GM12878 (cell line): ENCODE data around the gene ASF1B. TPM values are rescaled to one million over a fixed set of nuclear protein-coding genes. Genes with fewer than 3 reads are reported as not detected.

Experiments used
- ATAC-seq: fragments of 200-7000 bp; cut with Tn5 transposase; 3 replicates; pipeline ENCODE4 v1.9.1; 2020; ENCODE audit warnings: mild to moderate bottlenecking, moderate library complexity
- BruUV-seq: library from RNA; stranded (reverse); fragments of 400-500 nt; replicated peaks from 2 replicates; lab custom pipeline; 2021; lab: Mats Ljungman, UMichigan
- CTCF ChIA-PET: fragments of 300-600 bp; sonication (Branson Sonifier 250); formaldehyde crosslinking; extraction: SDS; loops from one replicate; lab custom pipeline; 2021; ENCODE audit warnings: inconsistent platforms; lab: Yijun Ruan, JAX
- POLR2A ChIA-PET: fragments of 350-600 bp; formaldehyde crosslinking; extraction: SDS; loops from one replicate; lab custom pipeline; 2021; ENCODE audit warnings: inconsistent platforms; lab: Charles Lee
- RAD21 ChIA-PET: fragments of 300-600 bp; sonication (Branson Sonifier 250); formaldehyde crosslinking; loops from one replicate; lab custom pipeline; 2023; ENCODE audit warnings: antibody characterized with exemption; ENCODE audit not compliant: unreplicated experiment; lab: Charles Lee
- SMC1A ChIA-PET: fragments of 300-600 bp; sonication (Branson Sonifier 250); formaldehyde crosslinking; loops from one replicate; lab custom pipeline; 2023; ENCODE audit not compliant: unreplicated experiment, uncharacterized antibody; lab: Charles Lee
- DNase-seq: peaks from one replicate; pipeline ENCODE4 v3.0.0-alpha.2; 2011; ENCODE audit warnings: low read depth, low spot score
- FAIRE-seq: peaks from 3 replicates; lab custom pipeline; 2011; peaks lifted over from hg19 to GRCh38; lab: Jason Lieb, UNC
- H2AFZ ChIP-seq: 2 replicates; pipeline ENCODE4 v1.6.0; 2011; ENCODE audit warnings: low read depth, low read length, control low read depth; ENCODE audit not compliant: control insufficient read depth
- H3K27ac ChIP-seq: 2 replicates; pipeline ENCODE4 v1.5.1; 2011; ENCODE audit warnings: control low read depth; ENCODE audit not compliant: control insufficient read depth, insufficient read depth
- H3K27me3 ChIP-seq, 2 experiments: replicated peaks in 1 of 2; 2 replicates each; pipeline versions ENCODE4 v1.6.0 to v1.6.1; 2011; ENCODE audit warnings: low read length in 1 of 2; ENCODE audit not compliant: control insufficient read depth in 2 of 2, insufficient read depth in 2 of 2
- H3K36me3 ChIP-seq, 2 experiments: 2 replicates each; pipeline ENCODE4 v1.5.1; 2011; ENCODE audit warnings: low read length in 1 of 2; ENCODE audit not compliant: control insufficient read depth in 2 of 2, insufficient read depth in 2 of 2
- H3K4me1 ChIP-seq: 2 replicates; pipeline ENCODE4 v1.6.1; 2011; ENCODE audit warnings: mild to moderate bottlenecking, low read length, moderate library complexity, mixed read lengths; ENCODE audit not compliant: control insufficient read depth, insufficient read depth
- H3K4me2 ChIP-seq: 2 replicates; pipeline ENCODE4 v1.6.0; 2011; ENCODE audit warnings: control low read depth; ENCODE audit not compliant: control insufficient read depth, insufficient read depth
- H3K4me3 ChIP-seq: fragments of 200-600 bp; sonication (generic); 2 replicates; pipeline ENCODE4 v1.5.1; 2016
- H3K79me2 ChIP-seq: 2 replicates; pipeline ENCODE4 v1.6.0; 2011; ENCODE audit warnings: low read length; ENCODE audit not compliant: control insufficient read depth, insufficient read depth
- H3K9ac ChIP-seq: 2 replicates; pipeline ENCODE4 v1.8.0; 2011; ENCODE audit warnings: low read length, control low read depth, mixed read lengths; ENCODE audit not compliant: control insufficient read depth, insufficient read depth
- H3K9me3 ChIP-seq: replicated peaks from 3 replicates; pipeline ENCODE4 v1.5.1; 2011; ENCODE audit warnings: mild to moderate bottlenecking, low read length; ENCODE audit not compliant: control insufficient read depth, insufficient read depth
- H4K20me1 ChIP-seq: 2 replicates; pipeline ENCODE4 v1.6.0; 2011; ENCODE audit not compliant: control insufficient read depth, insufficient read depth
- CREB1 ChIP-seq: IDR thresholded peaks from 2 replicates; pipeline ENCODE4 v1.6.1; 2012; ENCODE audit warnings: low read depth, mild to moderate bottlenecking, inconsistent platforms
- HCFC1 ChIP-seq: fragments of 150-350 bp; IDR thresholded peaks from 2 replicates; pipeline ENCODE4 v1.6.1; 2014; ENCODE audit warnings: low read length
- HDAC2 ChIP-seq: fragments of 200-600 bp; sonication (generic); IDR thresholded peaks from 2 replicates; pipeline ENCODE4 v1.6.1; 2017
- MXI1 ChIP-seq: fragments of 150-350 bp; IDR thresholded peaks from 2 replicates; pipeline ENCODE4 v1.6.1; 2011; ENCODE audit warnings: low read depth, mild to moderate bottlenecking, inconsistent platforms, low read length, improper control_type of control experiment
- SRF ChIP-seq, 2 experiments: IDR thresholded peaks; 2 replicates each; pipeline ENCODE4 v1.6.1; 2011; ENCODE audit warnings: low read depth in 2 of 2, low read length in 2 of 2, mild to moderate bottlenecking in 1 of 2, moderate library complexity in 1 of 2
- STAT1 ChIP-seq: fragments of 450-650 bp; conservative IDR thresholded peaks from 2 replicates; pipeline ENCODE4 v1.6.1; 2014; ENCODE audit warnings: antibody characterized with exemption, mild to moderate bottlenecking
- TARDBP ChIP-seq: IDR thresholded peaks from 2 replicates; pipeline ENCODE4 v1.6.1; 2016; ENCODE audit warnings: borderline replicate concordance
- WGBS: methylation state at CpG from one replicate; pipeline ENCODE4 v1.1.6; 2016; ENCODE audit warnings: low lambda C conversion rate; ENCODE audit not compliant: insufficient replicate concordance, insufficient coverage; ENCODE audit errors: missing lambda C conversion rate; 5-methylcytosine and 5-hydroxymethylcytosine counted together
- in situ Hi-C: fragments of 300-500 bp; cut with MboI; formaldehyde crosslinking; loops from 9 replicates; pipeline ENCODE4 v1.14.3; 2018; ENCODE audit warnings: mixed read lengths
- intact Hi-C: fragments of 100-400 bp; cut with micrococcal nuclease; formaldehyde crosslinking; loops from one replicate; pipeline ENCODE4 v1.14.2; 2022; ENCODE audit not compliant: unreplicated experiment
- polyA plus RNA-seq, 11 experiments: library from polyadenylated mRNA; depleted of rRNA in 4 of 11; unstranded in 6 of 11; stranded (reverse) in 5 of 11; fragments of >200 nt; fragmentation: Nextera tagmentation in 4 of 11; fragmentation: Illumina TruSeq in 1 of 11; extraction: Ambion mirVana in 4 of 11; extraction: Trizol in 1 of 11; gene quantifications; 1 replicate in 1 of 11; 2 replicates in 10 of 11; pipeline versions ENCODE4 v1.2.1 to v1.2.3, GENCODE V29; 2011 to 2016; ENCODE audit warnings: inconsistent platforms in 2 of 11, missing spikeins in 2 of 11, low read depth in 1 of 11
- total RNA-seq, 4 experiments: library from RNA; depleted of rRNA in 3 of 4; stranded (reverse); fragments of >200 nt in 3 of 4; fragmentation: Illumina TruSeq in 1 of 4; extraction: Trizol in 1 of 4; gene quantifications; 2 replicates each; pipeline versions ENCODE4 v1.2.1 to v1.2.3, GENCODE V29; 2013 to 2021
- TF ChIP-seq, protein P1 (sequence below): IDR thresholded peaks from 2 replicates; pipeline ENCODE4 v1.6.1; 2012; ENCODE audit warnings: improper control_type of control experiment, low read depth, low read length; ENCODE audit not compliant: insufficient replicate concordance
- TF ChIP-seq, protein P2 (sequence below): fragments of 450-650 bp; formaldehyde crosslinking; IDR thresholded peaks from 2 replicates; pipeline ENCODE4 v1.4.0; 2020; ENCODE audit warnings: mild to moderate bottlenecking, moderate library complexity

ASF1B gene
- total and polyA plus RNA-seq, 10 of the 15 experiments (the other 5 are each of a cell fraction or from before 2014, with no cell fraction given), result 10.4 to 217 (median 90.2) TPM

GRCh38 chr19:14162871-14163297 is 26.5 kb upstream of the ASF1B start:
- ChIA-PET POLR2A (no interaction called here), CTCF (no interaction called here), RAD21 (no interaction called here), SMC1A (no interaction called here)
- H3K27me3 ChIP-seq, result no peaks in the 10 kb centered on the region
- no peak for ATAC-seq
- no TSS peak for BruUV-seq
- H2AFZ ChIP-seq, result no peak overlapping the region
- H3K4me1 ChIP-seq, result no peaks in the 10 kb centered on the region
- intact Hi-C loops (no loop called here), in situ Hi-C loops (no loop called here)
- no peak overlapping the region for H3K27ac ChIP-seq
- no peaks in the 10 kb centered on the region; the same call in 1 of the 2 replicates for H4K20me1 ChIP-seq
- H3K9me3 ChIP-seq, result no peaks in the 10 kb centered on the region
- FAIRE-seq, result no peak
- TF ChIP-seq, protein P1, sequence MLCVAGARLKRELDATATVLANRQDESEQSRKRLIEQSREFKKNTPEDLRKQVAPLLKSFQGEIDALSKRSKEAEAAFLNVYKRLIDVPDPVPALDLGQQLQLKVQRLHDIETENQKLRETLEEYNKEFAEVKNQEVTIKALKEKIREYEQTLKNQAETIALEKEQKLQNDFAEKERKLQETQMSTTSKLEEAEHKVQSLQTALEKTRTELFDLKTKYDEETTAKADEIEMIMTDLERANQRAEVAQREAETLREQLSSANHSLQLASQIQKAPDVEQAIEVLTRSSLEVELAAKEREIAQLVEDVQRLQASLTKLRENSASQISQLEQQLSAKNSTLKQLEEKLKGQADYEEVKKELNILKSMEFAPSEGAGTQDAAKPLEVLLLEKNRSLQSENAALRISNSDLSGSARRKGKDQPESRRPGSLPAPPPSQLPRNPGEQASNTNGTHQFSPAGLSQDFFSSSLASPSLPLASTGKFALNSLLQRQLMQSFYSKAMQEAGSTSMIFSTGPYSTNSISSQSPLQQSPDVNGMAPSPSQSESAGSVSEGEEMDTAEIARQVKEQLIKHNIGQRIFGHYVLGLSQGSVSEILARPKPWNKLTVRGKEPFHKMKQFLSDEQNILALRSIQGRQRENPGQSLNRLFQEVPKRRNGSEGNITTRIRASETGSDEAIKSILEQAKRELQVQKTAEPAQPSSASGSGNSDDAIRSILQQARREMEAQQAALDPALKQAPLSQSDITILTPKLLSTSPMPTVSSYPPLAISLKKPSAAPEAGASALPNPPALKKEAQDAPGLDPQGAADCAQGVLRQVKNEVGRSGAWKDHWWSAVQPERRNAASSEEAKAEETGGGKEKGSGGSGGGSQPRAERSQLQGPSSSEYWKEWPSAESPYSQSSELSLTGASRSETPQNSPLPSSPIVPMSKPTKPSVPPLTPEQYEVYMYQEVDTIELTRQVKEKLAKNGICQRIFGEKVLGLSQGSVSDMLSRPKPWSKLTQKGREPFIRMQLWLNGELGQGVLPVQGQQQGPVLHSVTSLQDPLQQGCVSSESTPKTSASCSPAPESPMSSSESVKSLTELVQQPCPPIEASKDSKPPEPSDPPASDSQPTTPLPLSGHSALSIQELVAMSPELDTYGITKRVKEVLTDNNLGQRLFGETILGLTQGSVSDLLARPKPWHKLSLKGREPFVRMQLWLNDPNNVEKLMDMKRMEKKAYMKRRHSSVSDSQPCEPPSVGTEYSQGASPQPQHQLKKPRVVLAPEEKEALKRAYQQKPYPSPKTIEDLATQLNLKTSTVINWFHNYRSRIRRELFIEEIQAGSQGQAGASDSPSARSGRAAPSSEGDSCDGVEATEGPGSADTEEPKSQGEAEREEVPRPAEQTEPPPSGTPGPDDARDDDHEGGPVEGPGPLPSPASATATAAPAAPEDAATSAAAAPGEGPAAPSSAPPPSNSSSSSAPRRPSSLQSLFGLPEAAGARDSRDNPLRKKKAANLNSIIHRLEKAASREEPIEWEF, result no peak
- H3K36me3 ChIP-seq, result no peaks in the 10 kb centered on the region
- H3K9ac ChIP-seq, result no peak overlapping the region
- WGBS, result 91% methylated on average over 35 of the region's 38 CpGs
- no peak for DNase-seq
- no peak overlapping the region for H3K4me3 ChIP-seq
- H3K79me2 ChIP-seq, result no peaks in the 10 kb centered on the region
- H3K4me2 ChIP-seq, result no peak overlapping the region

GRCh38 chr19:14161305-14161704 is 24.9 kb upstream of the ASF1B start:
- no peaks in the 10 kb centered on the region for H3K9me3 ChIP-seq
- H3K4me3 ChIP-seq, result no peak overlapping the region
- intact Hi-C loops (no loop called here), in situ Hi-C loops (no loop called here)
- DNase-seq (no peak), ATAC-seq (no peak), FAIRE-seq (no peak)
- H3K27me3 ChIP-seq, result no peaks in the 10 kb centered on the region
- BruUV-seq, result no TSS peak
- H3K4me2 ChIP-seq, result no peak overlapping the region
- H2AFZ ChIP-seq, result no peak overlapping the region
- no peaks in the 10 kb centered on the region for H3K36me3 ChIP-seq
- 56% methylated on average over 17 of the region's 19 CpGs for WGBS
- no peak overlapping the region for H3K9ac ChIP-seq
- SMC1A ChIA-PET, result interaction anchor here (1.1 kb wide), 1 partner anchor 15 kb away, joined by 3 read pairs; no protein-coding TSS in a partner anchor
- H3K79me2 ChIP-seq, result no peaks in the 10 kb centered on the region
- no peaks in the 10 kb centered on the region; the same call in 1 of the 2 replicates for H4K20me1 ChIP-seq
- CTCF ChIA-PET, result no interaction called here
- RAD21 ChIA-PET, result no interaction called here
- POLR2A ChIA-PET, result no interaction called here
- no peaks in the 10 kb centered on the region for H3K4me1 ChIP-seq
- no peak overlapping the region for H3K27ac ChIP-seq
- TF ChIP-seq CREB1, result no peak
- TF ChIP-seq STAT1, result no peak
- TF ChIP-seq HDAC2, result no peak
- no peak for TF ChIP-seq TARDBP
- TF ChIP-seq, protein P2, sequence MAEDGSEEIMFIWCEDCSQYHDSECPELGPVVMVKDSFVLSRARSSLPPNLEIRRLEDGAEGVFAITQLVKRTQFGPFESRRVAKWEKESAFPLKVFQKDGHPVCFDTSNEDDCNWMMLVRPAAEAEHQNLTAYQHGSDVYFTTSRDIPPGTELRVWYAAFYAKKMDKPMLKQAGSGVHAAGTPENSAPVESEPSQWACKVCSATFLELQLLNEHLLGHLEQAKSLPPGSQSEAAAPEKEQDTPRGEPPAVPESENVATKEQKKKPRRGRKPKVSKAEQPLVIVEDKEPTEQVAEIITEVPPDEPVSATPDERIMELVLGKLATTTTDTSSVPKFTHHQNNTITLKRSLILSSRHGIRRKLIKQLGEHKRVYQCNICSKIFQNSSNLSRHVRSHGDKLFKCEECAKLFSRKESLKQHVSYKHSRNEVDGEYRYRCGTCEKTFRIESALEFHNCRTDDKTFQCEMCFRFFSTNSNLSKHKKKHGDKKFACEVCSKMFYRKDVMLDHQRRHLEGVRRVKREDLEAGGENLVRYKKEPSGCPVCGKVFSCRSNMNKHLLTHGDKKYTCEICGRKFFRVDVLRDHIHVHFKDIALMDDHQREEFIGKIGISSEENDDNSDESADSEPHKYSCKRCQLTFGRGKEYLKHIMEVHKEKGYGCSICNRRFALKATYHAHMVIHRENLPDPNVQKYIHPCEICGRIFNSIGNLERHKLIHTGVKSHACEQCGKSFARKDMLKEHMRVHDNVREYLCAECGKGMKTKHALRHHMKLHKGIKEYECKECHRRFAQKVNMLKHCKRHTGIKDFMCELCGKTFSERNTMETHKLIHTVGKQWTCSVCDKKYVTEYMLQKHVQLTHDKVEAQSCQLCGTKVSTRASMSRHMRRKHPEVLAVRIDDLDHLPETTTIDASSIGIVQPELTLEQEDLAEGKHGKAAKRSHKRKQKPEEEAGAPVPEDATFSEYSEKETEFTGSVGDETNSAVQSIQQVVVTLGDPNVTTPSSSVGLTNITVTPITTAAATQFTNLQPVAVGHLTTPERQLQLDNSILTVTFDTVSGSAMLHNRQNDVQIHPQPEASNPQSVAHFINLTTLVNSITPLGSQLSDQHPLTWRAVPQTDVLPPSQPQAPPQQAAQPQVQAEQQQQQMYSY, result no peak
- TF ChIP-seq HCFC1, result no peak
- no peak for TF ChIP-seq MXI1
- TF ChIP-seq SRF (IDR thresholded peaks at IDR 0.05; ENCODE audit: low read depth in 2 of 2, low read length in 2 of 2), result no peak
